Hippocampal formation (tissue), 2 donors: Measurements from ENCODE around the gene NCAM2.
A peak's percentile ranks its signal among the peaks of the same experiment; 100 is the strongest.

ENCODE experiments used
- DNase-seq, 2 donors: peaks; one replicate each; lab custom pipeline; 2025; lab: John Stamatoyannopoulos, UW

NCAM2 gene

GRCh38 chr21:21028275-21028820 lies 30.1 kb downstream of the NCAM2 start:
- no peak for DNase-seq

DNA sequence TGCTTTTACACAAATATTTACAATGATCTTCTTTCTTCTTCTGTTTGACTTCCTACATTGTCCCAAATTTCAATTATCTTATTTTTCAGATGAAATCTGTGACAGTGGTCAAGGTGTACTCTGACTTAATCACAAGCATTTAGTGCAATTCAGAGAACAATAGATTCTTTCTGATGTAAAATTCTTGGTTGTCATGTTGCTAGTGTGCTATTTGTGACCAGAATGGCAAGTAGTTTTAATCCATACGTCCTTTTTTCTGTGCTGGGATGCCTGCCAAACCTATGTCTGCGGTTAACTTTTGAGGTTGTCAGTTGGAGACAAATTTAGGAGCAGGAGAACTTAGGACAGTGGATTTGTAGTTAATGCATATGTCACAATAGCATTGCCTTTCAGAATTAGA lies 31.0 kb downstream of the NCAM2 start:
- no peak for DNase-seq

DNA sequence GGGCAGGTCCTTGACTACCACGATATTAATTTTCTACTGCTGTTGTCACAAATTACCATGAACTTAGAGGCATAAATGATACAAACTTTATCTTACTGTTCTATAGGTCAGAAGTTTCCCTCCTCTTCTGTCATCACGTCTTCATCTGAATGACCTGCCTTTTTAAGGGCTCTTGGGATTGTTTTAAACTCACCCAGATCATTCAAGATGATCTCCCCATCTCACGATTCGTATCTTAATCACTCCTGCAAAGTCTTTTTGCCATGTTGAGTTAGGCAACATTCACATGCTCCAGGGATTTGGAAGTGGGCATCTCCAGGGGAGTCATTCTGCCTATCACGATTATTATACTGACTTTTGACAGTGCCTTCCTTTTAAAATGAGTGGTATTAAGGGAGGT lies 32.1 kb downstream of the NCAM2 start:
- no peak for DNase-seq

GRCh38 chr21:21034036-21034435 lies 35.8 kb downstream of the NCAM2 start:
- no peak for DNase-seq

DNA sequence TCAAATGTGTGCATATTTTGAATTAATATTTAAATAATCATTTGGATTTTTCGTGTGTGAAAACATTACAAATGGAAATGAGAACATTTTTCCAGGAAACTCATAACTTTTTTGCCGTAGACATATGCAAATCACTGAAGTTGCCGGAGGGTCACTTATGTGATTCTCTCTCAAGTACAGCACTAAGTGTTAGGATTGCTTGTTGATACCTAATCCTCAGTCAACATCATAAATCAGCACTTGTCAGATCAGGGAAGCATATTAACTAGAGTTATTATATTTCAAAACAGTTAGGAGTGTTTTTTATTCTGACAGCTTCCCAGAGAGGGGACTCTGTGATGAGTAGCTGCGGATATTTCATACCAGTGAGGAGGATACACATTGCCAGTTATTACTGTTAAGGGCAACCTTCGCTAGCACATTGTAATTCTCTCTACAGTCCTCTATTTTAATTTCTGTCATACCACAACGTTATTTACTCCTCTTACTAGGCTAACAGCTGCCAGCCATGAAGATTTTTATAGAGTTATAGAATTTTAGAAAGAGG lies 41.5 kb downstream of the NCAM2 start:
- DNase-seq: no peak

DNA sequence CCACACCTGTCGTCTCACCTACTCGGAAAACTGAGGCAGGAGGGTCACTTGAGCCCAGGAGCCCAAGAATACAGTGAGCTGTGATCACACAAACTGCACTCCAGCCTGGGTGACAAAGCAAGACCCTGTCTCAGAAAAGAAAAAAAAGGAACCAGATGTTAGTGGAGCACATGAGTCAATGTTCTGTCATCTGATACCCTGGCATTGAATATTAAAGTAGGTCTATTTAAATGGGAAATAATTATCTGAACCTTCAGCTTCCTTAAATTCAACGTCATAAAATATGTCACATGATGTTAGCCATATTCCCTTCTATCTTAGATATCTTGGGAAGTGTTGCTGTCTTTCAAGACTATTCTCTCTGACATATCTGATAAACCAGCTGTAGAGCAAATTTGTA lies 47.3 kb downstream of the NCAM2 start:
- no peak for DNase-seq

DNA sequence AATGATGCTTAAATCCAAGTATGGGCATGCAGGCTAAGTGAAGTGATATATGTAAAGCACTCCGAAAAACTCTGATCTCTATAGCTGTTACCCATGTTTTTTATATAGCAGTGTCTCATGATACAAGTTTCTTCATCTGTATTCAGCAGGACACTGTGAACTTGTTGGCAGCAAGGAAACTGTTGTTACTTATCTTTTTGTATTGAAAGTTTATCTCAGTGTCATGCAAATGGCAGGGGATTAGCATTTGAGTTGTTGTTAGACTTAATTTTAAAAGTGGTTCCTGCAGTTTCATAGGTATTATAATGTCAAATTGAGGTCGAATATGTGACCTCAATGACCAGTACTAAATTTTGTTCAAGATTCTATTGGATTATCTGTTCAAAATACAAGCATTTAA lies 47.9 kb downstream of the NCAM2 start:
- no peak for DNase-seq

DNA sequence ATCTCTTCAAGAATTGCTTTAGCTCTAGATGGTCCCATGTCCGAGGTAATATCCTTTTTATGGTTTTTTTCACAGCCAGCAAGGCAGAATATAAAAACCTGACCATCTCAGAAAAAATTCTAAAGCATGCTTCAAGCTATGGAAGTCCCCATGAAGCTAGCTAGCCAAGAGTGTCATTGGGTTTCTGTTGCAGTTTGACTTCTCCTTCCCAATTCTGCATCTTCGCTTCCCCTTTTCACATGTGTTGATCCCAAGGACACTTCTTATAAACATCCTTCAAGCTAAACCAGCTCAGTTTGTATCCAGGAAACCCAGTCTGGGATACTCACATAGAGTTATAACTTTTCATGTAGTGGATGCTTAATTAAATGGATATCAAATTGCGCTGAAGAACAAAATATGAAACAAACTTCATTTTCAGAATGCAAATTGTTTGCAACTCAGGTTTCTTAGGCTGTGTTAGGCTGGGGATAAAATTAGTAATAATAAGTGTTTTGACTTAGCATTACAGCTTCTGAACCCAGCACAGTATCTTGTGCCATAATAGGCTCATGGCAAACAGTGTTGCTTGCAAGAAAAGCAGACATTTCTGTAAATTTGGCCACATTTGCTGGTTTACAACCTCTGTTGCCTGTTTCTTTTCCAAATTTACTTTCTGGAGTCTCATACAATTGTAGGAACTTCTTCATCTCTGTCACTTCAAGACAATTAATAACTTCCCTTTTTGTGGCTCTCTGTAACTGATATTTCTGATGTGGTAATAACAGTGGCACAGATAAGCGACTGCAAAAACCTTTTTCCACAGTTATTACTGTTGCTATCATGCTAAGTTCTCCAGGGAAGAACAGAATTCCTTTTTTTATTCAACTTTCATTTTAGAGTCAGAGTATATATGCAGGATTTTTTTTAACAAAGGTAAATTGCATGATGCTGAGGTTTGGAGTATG lies 53.2 kb downstream of the NCAM2 start:
- DNase-seq: no peak

GRCh38 chr21:21052672-21053071 lies 54.5 kb downstream of the NCAM2 start:
- DNase-seq: no peak

DNA sequence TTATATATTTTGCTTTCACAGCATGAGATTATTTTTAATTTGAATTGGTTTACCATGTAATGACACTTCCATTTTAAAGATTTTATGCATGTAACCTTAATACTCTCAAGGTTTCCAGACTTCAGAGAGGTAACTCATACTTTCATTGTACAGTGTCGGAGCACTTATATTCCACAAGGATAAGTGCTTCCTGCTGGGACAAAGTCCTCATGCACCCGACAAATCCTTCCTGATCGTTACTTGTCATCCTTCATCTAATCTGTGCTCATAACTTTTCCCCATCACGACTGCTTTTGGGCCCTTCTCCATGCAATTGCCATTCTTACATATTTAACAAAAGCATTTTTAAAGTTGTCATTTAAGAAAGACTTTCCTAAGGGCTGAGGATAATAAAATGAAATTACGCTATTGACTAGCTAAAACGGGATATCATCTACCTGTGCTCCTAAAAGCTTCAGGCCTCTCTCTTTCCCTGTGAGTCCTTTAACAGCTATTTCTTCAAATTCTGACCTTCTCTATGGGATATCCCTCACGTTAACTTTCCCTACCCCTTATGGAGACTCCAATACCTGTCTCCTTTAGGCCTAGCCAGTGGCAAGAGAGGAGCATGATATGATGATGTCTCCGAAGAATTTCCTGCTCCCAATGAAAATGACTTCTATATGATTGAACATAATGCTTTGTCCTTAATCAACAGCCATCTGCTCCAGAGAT lies 59.3 kb downstream of the NCAM2 start:
- no peak for DNase-seq

DNA sequence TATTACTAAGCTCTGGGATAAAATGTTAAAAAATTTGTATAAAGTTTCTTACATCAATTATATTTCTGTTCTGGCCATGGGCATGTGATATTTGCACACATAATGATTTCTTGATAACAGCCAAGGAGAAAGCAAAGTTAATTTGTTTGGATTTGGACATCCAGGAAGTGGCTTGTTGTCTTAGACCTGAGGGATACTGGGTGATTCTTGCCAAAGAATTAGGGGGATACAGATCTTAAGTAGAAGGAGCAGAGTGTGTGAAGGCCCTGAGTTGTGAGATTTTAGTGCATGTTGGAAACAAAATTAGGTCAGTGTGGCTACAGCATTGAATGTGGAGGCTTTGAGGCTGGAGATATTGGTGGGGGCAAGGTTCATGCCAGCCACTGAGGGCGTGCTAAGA lies 65.6 kb downstream of the NCAM2 start:
- no peak for DNase-seq

DNA sequence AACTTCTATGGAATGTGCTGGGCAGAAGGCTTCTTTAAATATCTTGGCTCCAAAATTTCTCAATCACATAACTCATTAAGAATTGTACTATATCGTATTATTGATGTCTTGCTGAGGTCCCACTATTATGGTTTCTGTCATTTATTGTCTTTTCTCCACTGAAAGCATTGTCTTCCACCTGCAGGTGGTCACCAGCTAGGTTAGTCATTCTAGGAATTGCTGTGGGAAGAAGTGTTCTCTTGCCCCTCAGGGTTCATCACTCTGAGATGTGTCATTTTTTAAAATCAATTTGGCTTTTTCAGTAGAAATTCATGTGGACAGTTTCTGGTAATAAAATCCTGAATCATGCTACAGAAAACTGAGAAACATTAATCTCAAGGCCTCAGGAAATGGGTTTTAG lies 66.1 kb downstream of the NCAM2 start:
- no peak for DNase-seq

GRCh38 chr21:21067375-21067774 lies 69.2 kb downstream of the NCAM2 start:
- no peak for DNase-seq

DNA sequence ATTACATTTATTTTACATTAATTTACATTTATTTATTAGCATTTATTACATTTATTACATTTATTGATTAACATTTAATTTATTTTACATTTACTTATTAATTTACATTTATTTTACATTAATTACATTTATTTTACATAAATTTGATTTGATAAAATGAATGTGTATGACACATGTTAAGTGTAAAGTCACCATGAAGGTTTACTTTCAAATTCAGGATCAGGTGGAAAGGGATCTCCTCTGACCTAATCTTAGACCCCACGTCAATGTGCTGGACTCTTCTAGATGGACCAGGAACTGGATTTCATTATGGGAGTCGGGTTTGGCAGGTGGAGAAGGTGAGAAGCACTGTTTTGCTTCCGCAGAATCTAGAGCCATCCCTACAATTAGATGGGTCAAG lies 76.1 kb downstream of the NCAM2 start:
- DNase-seq: no peak

DNA sequence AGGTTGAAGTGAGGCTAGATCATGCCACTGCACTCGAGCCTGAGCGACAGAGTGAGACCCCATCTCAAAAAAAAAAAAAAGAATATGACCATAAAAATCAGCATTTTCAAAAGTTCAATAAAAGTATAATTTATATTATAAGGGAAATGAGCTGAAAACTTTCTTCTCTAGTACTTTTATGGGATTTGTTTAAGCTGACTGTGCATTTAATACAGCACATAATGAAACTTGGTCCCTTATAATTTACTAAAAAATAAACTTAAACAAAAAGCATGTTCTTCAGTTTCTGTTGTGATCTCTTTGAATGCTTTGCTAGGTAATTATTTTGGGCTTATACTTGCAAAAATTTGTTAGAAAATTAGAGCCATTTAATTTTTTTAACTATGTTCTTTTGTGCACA lies 77.8 kb downstream of the NCAM2 start:
- DNase-seq: no peak

DNA sequence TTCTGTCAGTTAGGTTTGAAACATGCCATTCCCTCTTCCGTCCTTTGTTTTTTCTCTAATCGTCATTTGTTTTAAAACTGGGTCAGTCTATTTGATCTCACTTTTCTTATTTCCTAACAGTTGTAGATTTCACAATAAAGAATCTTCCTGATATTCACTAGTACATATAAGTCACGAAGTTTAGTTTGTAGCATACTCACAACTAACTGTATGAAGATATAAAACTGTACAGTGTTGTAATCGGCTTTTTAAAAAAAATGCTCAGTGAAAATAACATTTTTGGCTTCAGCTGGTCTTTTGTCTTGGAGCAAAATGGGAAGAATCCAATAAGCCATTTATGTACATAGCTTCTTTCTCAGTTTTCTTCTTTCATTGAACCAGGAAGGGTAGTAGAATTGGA lies 78.3 kb downstream of the NCAM2 start:
- no peak for DNase-seq

DNA sequence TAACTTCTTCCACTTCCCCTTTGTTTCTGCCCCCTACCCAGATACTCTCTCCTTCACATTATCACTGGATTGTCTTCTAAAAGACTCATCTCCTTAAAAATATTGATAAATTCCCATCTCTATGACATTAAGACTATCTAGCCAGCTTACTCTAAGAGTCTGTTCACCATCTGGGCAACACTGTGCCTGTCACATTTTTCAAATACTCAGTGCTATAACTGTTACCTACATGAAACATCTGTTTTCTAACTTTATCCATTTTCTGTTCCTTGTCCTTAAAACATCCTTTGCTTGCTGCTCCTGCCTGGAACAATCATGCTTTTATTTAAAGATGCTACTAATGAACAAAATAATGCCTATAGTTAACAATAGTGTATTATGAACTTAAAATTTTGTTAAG lies 81.4 kb downstream of the NCAM2 start:
- no peak for DNase-seq

DNA sequence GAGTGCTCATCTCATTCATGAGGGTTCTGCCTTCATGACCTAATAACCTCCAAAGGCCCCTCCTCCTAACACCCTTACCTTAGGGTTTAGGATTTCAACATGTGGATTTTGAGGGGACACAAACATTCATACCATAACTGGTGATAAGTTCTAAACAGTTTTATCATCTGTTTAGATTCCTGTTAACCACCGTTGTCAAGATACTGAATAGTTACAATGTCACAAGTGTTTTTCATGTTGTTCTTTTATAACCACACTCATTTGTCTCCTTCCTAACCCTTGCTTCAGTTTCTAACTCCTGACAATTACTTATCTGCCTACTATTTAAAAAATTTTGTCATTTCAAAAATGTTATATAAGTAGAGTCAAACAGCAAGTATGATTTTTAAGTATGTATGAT lies 86.0 kb downstream of the NCAM2 start:
- no peak for DNase-seq

DNA sequence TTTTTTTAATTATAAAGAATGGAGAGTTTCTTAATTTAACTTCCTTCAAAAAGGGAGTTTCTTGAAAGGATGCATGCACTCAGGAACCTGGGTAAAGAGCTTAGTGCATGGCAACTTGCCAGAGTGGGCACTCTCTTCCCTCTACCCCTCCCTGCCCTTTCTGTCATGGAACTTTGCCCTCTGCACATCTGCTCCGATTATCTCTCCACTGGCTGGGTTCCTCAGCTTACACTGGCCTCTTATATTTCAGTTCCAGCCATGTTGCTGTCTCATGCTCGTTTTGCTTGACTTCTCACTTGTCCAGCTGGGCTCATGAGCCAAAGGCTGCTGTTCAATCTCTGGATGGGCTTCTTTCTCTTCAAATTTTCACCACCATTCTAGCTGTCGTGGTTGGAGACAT lies 87.0 kb downstream of the NCAM2 start:
- DNase-seq: peak in 1 of 2 donors; percentile 29

DNA sequence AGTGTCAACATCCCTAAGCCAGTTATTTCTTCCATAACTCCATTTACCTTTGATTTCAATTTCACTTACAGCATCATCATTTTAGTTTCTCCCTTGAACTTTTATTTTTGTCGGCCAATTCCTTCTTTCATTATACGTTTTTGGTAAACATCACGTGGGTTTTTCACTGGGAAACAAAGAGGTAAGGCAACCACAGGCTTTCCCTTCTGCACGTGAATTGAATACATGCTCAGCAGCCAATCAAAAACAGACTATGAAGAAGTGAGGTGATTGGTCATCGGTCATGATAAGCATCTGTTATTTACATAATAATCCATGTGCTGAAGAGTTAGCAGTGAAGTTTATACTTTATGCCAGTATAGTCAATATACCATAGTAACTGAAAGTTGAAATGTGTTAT lies 98.7 kb downstream of the NCAM2 start:
- peak in 1 of 2 donors; percentile 55 for DNase-seq

DNA sequence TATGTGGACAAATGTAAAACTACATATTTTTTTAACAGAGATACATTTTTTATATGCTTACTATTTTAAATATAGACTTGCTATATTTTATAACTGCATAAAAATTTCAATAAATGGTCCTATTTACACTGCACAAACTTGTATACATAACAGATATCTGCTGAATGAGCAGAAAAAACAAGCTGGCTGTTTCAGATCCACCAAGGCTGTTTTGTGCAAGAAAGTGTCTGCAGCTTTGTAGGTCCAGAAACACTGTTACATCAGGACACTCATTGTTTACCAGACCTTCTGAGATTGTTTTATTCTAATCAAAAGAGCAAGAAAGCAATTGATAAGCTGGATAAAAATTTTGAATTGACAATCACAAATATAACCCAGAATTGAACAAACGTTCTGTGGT lies 99.3 kb downstream of the NCAM2 start:
- no peak for DNase-seq

- peak; percentile 39 to 74 for DNase-seq
Measured at GRCh38 chr21:21101911-21102310, 103.7 kb downstream of the NCAM2 start.

DNA sequence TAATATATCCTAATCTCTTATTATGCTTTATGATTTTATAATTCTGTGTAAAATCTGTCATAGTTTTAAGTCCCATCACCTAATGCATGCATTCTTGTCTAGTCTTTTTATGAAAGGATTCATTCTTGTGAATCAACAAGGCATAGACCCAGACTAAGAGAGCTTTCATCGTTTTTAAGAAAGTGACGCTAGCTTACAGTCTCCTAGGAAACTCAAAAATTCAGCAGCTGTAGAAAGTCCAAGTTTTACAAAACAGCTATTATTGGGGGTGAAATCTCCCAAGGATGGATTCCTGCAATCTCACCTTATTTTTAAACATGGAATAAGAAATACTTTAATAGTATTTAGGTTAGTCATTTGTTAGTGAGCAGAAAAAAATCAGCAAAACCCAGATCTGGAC lies 104.7 kb downstream of the NCAM2 start:
- DNase-seq: peak in 1 of 2 donors; percentile 63
